BJ (cell line): Measurements from ENCODE around the gene ULK1. TPM values are rescaled to one million over a fixed set of nuclear protein-coding genes. Genes with fewer than 3 reads are reported as not detected.
A peak's percentile ranks its signal among the peaks of the same experiment; 100 is the strongest.

Experiments used
- CTCF ChIA-PET: fragments of 350-600 bp; formaldehyde crosslinking; extraction: SDS; loops from one replicate; lab custom pipeline; 2021; ENCODE audit warnings: antibody characterized with exemption, inconsistent platforms; lab: Yijun Ruan, JAX
- POLR2A ChIA-PET: fragments of 300-600 bp; sonication (Branson Sonifier 250); formaldehyde crosslinking; extraction: SDS; loops from one replicate; lab custom pipeline; 2021; ENCODE audit warnings: antibody characterized with exemption; lab: Charles Lee
- DNase-seq: peaks from one replicate; pipeline ENCODE4 v3.0.0-alpha.2; 2011; ENCODE audit warnings: low read depth
- H3K27me3 ChIP-seq: 2 replicates; pipeline ENCODE4 v1.6.0; 2011; ENCODE audit warnings: low read length; ENCODE audit not compliant: control insufficient read depth, insufficient read depth
- H3K36me3 ChIP-seq: 2 replicates; pipeline ENCODE4 v1.5.1; 2011; ENCODE audit warnings: low read length; ENCODE audit not compliant: control insufficient read depth, insufficient read depth
- H3K4me3 ChIP-seq: 2 replicates; pipeline ENCODE4 v1.5.1; 2011; ENCODE audit warnings: low read depth, mild to moderate bottlenecking, control low read depth, low read length
- CTCF ChIP-seq: IDR thresholded peaks from 2 replicates; pipeline ENCODE4 v1.5.1; 2011; ENCODE audit warnings: low read depth, mild to moderate bottlenecking, control low read depth, inconsistent platforms, low read length, moderate library complexity; ENCODE audit not compliant: insufficient read depth
- polyA plus RNA-seq: library from polyadenylated mRNA; depleted of rRNA; stranded (reverse); fragments of >200 nt; gene quantifications from 2 replicates; pipeline ENCODE4 v1.2.3, GENCODE V29; 2011

Gene ULK1
- polyA plus RNA-seq, 1 experiment = 13.7 TPM

DNA sequence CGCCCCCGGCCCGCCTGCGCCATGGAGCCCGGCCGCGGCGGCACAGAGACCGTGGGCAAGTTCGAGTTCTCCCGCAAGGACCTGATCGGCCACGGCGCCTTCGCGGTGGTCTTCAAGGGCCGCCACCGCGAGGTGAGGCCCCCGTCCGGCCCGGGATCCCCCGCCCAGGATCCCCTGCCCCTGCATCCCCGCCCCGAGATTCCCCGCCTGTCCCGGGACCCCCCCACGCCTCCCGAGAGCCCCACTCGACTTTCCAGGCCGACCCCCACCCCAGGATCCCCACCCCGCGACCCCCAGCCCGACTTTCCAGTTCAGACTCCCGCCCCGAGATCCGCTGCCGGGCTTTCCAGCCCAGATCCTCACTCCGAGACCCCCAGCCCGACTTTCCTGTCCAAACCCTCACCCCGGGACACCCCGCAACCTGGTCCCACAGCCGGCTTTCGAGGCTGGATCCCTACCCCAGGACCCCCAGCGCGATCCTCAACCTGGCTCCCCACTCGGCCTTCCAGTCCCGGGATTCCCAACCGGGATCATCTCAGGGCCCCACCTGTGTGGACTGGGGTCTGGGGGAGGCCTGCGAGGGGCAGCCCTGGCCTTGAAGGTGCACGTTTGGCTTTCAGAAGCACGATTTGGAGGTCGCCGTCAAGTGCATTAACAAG lies 688 bp downstream of the ULK1 start:
- no peak for DNase-seq
- Histone ChIP-seq H3K36me3 (peaks cover 10% of the 10 kb centered on the region), H3K4me3 (peak overlapping the region; percentile 82), H3K27me3 (no peaks in the 10 kb centered on the region)
- TF ChIP-seq CTCF = no peak
- CTCF ChIA-PET = no interaction called here
- POLR2A ChIA-PET = no interaction called here

- Histone ChIP-seq H3K36me3 (peaks cover 13% of the 10 kb centered on the region), H3K4me3 (peak overlapping the region; percentile 82), H3K27me3 (no peaks in the 10 kb centered on the region)
- POLR2A ChIA-PET = no interaction called here
- CTCF ChIA-PET = interaction anchor here (1.2 kb wide), 1 partner anchor 44 kb away, joined by 4 read pairs; no protein-coding TSS in a partner anchor
- DNase-seq = no peak
- no peak for TF ChIP-seq CTCF
These were observed 1.2 kb downstream of the ULK1 start for GRCh38 chr12:131895640-131896079.

DNA sequence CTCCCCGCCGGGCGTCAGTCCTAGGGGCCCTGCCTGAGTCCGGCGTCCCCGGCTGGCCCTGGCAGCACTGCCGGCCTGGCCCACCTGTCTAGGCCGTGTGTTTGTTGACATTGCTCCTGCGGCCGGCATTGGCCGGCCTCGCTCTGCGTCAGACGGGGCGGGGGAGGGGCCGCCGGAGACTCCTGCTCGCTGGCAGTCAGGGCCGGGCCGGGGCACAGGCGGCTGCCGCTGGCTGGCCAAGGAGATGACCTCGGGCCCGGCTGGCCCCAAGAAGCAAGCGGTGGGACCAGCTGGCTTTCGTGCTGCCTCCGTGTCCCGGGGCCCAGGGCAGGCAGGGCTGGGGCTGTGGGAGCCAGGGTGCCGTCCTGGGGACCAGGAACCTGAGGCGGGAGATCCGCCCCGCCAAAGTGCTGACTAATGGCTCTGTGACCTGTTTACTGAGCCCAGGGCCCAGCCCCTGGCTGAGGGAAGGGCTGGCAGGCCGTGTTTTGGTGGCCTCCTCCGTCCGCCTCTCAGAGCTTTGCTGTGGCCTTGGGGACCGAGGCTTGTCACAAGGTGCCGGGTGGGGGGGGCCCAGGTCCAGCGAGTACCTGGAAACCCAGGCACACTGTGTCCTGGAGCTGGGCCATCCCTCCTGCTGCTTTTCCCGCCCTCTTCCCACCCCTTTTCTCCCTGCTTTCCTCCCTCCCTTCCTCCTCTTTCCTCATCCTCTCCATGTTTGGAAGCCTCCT lies 1.8 kb downstream of the ULK1 start:
- peaks cover 13% of the 10 kb centered on the region for H3K36me3 ChIP-seq
- TF ChIP-seq CTCF = no peak
- peak; percentile 57 for DNase-seq
- H3K4me3 ChIP-seq = peak overlapping the region; percentile 82
- POLR2A ChIA-PET = interaction anchor here (0.6 kb wide), 1 partner anchor 38 kb away, joined by 6 read pairs; no protein-coding TSS in a partner anchor
- CTCF ChIA-PET = interaction anchor here (0.6 to 1.2 kb wide), 5 partner anchors 15 to 108 kb away, joined by 3 to 4 read pairs (median 3); no protein-coding TSS in a partner anchor
- H3K27me3 ChIP-seq = no peaks in the 10 kb centered on the region

DNA sequence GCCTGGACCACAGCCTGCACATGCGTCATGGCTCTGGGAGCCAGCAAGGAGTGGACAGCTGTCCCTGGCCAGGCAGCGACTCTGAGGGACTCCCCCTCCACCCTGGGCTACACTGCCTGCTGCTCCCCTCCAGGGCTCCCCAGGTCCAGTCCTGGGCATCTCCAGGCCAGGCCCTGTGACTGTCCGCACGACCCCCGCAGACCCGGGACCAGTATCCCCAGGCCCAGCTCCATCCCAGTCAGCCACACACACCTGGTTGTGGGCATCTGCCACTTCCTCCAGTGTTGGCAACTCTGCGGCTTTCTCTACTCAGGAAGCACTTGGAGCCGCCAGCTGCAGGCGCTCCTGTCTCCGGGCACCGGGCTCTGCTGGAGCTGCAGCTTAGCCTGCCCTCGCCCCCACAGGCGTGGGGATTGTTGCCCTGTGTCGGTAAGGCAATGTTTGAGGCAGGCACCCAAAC lies 2.4 kb downstream of the ULK1 start:
- DNase-seq = no peak
- CTCF ChIA-PET = interaction anchor here (0.6 to 1.2 kb wide), 7 partner anchors 16 to 160 kb away, joined by 3 to 4 read pairs (median 3); no protein-coding TSS in a partner anchor
- peak overlapping the region; percentile 82; the same call in 1 of the 2 replicates for H3K4me3 ChIP-seq
- TF ChIP-seq CTCF = no peak
- peaks cover 17% of the 10 kb centered on the region for H3K36me3 ChIP-seq
- no peaks in the 10 kb centered on the region for H3K27me3 ChIP-seq
- POLR2A ChIA-PET = interaction anchor here (0.6 kb wide), 1 partner anchor 38 kb away, joined by 6 read pairs; no protein-coding TSS in a partner anchor

GRCh38 chr12:131897276-131897675 lies 2.9 kb downstream of the ULK1 start:
- no peaks in the 10 kb centered on the region for H3K27me3 ChIP-seq
- H3K4me3 ChIP-seq = no peak overlapping the region
- H3K36me3 ChIP-seq = peaks cover 17% of the 10 kb centered on the region
- no peak for TF ChIP-seq CTCF
- ChIA-PET POLR2A (no interaction called here), CTCF (interaction anchor here (0.6 to 1.2 kb wide), 5 partner anchors 27 to 161 kb away, joined by 3 to 4 read pairs (median 3); no protein-coding TSS in a partner anchor)
- DNase-seq = no peak
